ENCODE results near the gene SAP130. TPM values are rescaled to one million over a fixed set of nuclear protein-coding genes. Genes with fewer than 3 reads are reported as not detected.

Gene SAP130
- total RNA-seq, 1 experiment from 2014 or later, result 45.6 TPM

- Histone ChIP-seq H3K23me2 (ENCODE audit: insufficient read length, low read depth, low read length, poor library complexity, severe bottlenecking) (no peaks in the 10 kb centered on the region), H3K79me2 (ENCODE audit: insufficient read depth, low read length) (no peaks in the 10 kb centered on the region), H3K79me1 (ENCODE audit: insufficient read depth, low read depth, low read length, poor library complexity, severe bottlenecking) (no peaks in the 10 kb centered on the region), H3K4me1 (ENCODE audit: insufficient read depth, low read length) (no peaks in the 10 kb centered on the region), H4K8ac (replicated peaks; ENCODE audit: insufficient read length, low read depth, low read length) (no peak overlapping the region), H3K4ac (ENCODE audit: low read depth, low read length) (no peak overlapping the region), H3K56ac (ENCODE audit: insufficient read length, low read depth, low read length) (no peak overlapping the region), H4K91ac (ENCODE audit: insufficient read length, low read depth, low read length) (no peak overlapping the region), H2BK12ac (ENCODE audit: insufficient read length, low read depth, low read length) (no peak overlapping the region), H2BK5ac (ENCODE audit: insufficient read length, low read length) (no peak overlapping the region), H3K27me3 (ENCODE audit: insufficient read depth, low read length) (no peaks in the 10 kb centered on the region), H3K18ac (ENCODE audit: insufficient read length, low read depth, low read length) (no peak overlapping the region), H4K20me1 (ENCODE audit: control insufficient read depth, insufficient read depth, insufficient read length) (no peaks in the 10 kb centered on the region), H2BK15ac (ENCODE audit: low read depth, low read length) (no peak overlapping the region), H2AFZ (ENCODE audit: low read length) (no peak overlapping the region), H3K14ac (ENCODE audit: insufficient read depth, low read length) (no peak overlapping the region), H2AK5ac (ENCODE audit: insufficient read length, low read length) (no peak overlapping the region), H3K23ac (ENCODE audit: insufficient read length, low read depth, low read length) (no peak overlapping the region), H2BK120ac (ENCODE audit: low read depth, low read length, poor library complexity, severe bottlenecking) (no peak overlapping the region), H2BK20ac (ENCODE audit: low read depth, low read length, poor library complexity, severe bottlenecking) (no peak overlapping the region), H3T11ph (ENCODE audit: low read length) (no peak overlapping the region), H3K9ac (ENCODE audit: extremely low read depth, insufficient read length, low read length) (no peak overlapping the region), H4K5ac (ENCODE audit: insufficient read length, low read depth, low read length) (no peak overlapping the region), H3K27ac (ENCODE audit: insufficient read length, low read depth, low read length) (no peak overlapping the region), H3K4me2 (ENCODE audit: insufficient read depth, insufficient read length, low read length) (no peak overlapping the region), H3K9me3 (ENCODE audit: control insufficient read depth, low read depth, low read length) (no peaks in the 10 kb centered on the region)
- no peaks in the 10 kb centered on the region for H3K9me3 Mint-ChIP-seq
- no CpG with 5 or more reads among the region's 1 CpG for WGBS (ENCODE audit: extremely low coverage, insufficient read length, low lambda C conversion rate)
- H3K4me3 Mint-ChIP-seq, result no peak overlapping the region; a peak in 1 of 5 replicates
- TF ChIP-seq, protein P1, sequence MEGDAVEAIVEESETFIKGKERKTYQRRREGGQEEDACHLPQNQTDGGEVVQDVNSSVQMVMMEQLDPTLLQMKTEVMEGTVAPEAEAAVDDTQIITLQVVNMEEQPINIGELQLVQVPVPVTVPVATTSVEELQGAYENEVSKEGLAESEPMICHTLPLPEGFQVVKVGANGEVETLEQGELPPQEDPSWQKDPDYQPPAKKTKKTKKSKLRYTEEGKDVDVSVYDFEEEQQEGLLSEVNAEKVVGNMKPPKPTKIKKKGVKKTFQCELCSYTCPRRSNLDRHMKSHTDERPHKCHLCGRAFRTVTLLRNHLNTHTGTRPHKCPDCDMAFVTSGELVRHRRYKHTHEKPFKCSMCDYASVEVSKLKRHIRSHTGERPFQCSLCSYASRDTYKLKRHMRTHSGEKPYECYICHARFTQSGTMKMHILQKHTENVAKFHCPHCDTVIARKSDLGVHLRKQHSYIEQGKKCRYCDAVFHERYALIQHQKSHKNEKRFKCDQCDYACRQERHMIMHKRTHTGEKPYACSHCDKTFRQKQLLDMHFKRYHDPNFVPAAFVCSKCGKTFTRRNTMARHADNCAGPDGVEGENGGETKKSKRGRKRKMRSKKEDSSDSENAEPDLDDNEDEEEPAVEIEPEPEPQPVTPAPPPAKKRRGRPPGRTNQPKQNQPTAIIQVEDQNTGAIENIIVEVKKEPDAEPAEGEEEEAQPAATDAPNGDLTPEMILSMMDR (conservative IDR thresholded peaks at IDR 0.05), result no peak
- peaks cover 5 to 8% of the 10 kb centered on the region in 2 experiments; a peak in 3 of 4 replicates for H3K4me1 Mint-ChIP-seq
- H3K27ac Mint-ChIP-seq, result no peak overlapping the region
- H3K36me3 Mint-ChIP-seq (ENCODE audit: insufficient read depth in 1 of 3, low read depth in 3 of 3), result no peaks in the 10 kb centered on the region
- H3K27me3 Mint-ChIP-seq (ENCODE audit: low read depth), result no peaks in the 10 kb centered on the region; the same call in 1 of the 2 replicates
- DNase-seq, result no peak
Observed at GRCh38 chr2:128064353-128064752, 36.5 kb upstream of the SAP130 start.

All from H9 (cell line).